GM18499 (cell line): Measurements from ENCODE around the gene DDX27.

ENCODE experiments used
- ATAC-seq: cut with Tn5 transposase; IDR thresholded peaks from one replicate; pipeline ENCODE4 v1.9.1; 2021; ENCODE audit warnings: moderate number of reproducible peaks; ENCODE audit not compliant: insufficient read depth, unreplicated experiment

The DDX27 gene

DNA sequence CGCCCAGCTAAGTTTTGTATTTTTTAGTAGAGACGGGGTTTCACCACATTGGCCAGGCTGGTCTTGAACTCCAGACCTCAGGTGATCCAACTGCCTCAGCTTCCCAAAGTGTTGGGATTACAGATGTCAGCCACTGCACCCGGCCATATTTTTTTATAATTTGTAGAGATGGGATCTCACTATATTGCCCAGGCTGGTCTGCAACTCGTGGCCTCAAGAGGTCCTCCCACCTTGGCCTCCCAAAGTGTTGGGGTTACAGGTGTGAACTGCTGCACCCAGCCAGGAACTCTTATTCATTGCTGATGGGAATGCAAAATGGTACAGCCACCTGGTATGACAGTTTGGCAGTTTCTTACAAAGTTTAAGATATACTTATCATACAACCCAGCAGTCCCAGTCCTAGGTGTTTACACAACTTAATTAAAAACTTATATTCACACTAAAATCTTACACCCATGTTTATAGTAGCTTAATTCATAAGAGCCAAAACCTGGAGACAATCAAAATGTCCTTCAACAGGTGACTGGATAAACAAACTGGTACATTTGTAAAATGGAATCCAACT, 19.4 kb upstream of the DDX27 start:
- no peak for ATAC-seq

DNA sequence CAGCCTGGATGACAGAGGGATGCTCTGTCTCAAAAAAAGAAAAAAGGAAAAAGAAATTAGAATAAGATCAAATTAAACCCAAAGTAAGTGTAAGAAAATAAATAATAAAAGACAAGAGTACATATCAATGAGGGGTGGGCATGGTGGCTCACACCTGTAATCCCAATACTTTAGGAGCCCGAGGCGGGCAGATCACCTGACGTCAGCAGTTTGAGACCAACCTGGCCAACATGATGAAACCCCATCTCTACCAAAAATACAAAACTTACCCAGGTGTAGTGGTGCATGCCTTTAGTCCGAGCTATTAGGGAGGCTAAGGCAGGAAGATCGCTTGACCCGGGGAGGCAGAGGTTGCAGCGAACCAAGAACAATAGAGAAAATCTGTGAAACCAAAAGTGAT, 16.2 kb upstream of the DDX27 start:
- ATAC-seq, result no peak

DNA sequence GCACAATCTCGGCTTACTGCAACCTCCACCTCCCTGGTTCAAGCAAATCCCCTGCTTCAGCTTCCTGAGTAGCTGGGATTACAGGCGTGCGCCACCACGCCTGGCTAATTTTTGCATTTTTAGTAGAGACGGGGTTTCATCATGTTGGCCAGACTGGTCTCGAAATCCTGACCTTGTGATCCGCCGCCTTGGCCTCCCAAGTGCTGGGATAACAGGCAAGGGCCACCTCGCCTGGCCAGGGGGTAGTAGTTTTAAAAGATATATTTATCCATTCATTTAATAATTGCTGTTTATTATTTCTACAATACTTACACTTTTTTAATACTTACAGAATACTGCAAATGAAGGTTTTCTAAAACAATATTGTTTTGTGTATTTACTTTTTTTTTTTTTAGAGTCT, 15.5 kb upstream of the DDX27 start:
- no peak for ATAC-seq

DNA sequence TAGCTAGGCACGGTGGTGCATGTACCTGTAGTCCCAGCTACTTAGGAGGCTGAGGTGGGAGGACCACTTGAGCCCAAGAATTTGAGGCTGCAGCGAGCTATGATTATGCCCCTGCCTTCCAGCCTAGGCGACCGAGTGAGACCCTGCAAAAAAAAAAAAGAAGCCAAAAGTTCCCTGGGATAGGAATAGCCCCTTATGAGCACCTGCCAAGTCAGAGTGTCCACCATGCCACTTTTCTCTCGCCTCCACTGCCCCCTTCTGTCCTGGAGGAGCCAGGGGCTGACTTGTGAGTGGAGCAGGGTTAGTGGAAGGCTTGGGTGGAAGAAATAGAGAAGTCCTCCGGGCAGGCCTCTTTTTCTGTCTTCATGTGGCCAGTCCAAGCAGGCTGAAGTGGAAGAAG, 12.1 kb upstream of the DDX27 start:
- no peak for ATAC-seq

DNA sequence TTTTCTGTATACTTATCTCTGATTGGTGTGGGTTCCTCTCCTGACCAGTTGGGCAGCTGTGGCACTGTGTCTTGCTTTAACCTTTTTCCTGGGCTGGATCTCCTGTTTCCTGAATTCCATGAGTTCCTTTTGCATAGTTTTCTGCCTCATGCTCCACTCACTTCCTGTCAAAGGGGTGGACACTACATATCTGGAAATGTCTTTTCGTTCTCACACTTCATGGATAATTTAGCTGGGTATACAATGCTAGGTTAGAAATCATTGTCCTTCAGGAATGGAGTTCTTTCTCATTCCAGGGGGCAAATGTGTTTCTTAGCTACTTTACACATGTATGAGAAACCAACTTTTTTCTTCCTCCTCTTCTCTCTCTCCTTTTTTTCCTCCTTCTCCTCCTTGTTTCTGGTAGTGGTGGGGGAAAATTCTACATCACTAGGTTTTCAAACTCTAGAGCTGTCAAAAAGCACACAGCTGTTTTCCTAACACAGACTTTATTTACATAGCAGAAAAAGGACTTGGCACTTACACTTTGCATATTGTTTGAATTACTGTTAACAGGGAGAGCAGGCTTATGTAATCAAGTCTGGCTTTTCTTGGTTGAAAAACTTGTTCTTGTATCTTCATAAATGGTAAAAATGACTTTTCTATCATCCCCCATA, 9.0 kb upstream of the DDX27 start:
- ATAC-seq, result no peak

DNA sequence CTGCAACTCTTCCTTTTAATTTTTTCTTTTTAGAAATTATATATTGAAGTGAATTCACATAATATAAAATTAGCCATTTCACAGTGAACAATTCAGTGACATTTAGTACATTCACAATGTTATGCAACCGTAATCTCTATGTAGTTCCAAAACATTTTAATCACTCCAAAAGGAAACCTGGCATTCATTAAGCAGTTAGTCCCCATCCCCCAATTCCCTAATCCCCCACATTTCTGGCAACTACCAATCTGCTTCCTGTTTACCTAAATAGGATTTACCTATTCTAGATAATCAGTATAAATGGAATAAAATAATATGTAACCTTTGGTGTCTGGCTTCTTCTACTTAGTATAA, 8.5 kb upstream of the DDX27 start:
- ATAC-seq, result no peak

DNA sequence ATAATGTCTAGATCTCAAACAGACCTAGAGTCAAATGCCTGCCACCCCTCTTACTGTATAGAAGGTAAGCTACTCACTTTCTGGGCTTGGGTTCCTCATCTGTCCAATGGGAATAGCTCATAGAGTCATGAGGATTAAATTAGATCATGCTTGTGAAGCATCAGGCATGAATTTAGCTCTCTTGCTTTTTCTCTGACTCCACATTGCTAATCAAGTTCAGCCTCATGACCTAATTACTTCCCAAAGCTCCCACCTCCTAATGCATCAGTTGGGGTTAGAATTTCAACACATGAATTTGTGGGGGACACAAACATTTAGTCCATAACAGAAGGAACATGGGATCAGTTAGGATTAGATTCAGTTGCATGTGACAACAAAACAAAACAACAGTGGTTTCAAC, 4.6 kb upstream of the DDX27 start:
- no peak for ATAC-seq

DNA sequence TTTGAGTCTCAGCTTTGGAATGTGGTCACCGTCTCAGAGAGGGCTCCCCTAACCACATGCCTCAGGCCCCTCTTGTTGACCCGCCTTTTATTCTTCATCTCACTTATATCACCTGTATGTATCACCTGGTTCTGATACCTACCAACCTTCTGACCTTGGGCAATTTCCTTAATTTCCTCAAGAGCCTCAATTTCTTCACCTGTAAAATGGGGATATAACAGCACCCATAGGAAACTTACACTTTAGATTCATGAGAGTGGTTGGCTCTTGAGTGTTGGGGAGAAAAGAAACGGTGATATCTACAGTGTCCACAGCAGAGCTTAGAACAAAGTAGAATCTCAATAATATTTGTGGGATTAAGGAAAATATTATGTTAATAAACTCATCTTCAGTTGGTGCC, 4.0 kb upstream of the DDX27 start:
- no peak for ATAC-seq

DNA sequence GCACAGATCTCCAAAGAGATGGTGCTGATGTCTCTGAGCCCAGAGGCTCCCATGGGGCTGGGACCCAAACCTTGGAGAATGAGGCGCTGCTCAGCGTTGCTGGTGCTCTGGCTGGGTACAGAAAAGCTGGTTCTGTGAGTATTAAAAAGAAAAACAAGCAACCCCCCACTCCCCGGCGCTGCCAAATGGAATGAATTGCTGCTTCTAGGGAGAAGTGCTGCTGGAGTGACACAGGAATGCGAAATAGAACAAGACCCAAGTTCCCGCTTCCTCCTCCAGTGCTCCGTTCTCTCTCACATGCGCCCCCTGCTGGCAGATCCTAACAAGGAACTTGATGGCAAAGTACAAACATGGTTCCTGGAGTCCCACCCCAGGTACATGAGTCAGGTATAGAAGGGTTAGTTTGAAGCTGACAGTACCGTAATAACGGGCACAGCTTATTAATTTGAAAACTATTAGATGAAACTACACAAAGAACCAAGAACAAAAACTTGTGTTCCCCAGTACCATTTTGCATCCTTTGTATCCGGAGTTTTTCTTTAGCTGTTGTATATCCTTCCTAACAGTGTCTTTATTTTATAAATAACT, 2.1 kb upstream of the DDX27 start:
- no peak for ATAC-seq

DNA sequence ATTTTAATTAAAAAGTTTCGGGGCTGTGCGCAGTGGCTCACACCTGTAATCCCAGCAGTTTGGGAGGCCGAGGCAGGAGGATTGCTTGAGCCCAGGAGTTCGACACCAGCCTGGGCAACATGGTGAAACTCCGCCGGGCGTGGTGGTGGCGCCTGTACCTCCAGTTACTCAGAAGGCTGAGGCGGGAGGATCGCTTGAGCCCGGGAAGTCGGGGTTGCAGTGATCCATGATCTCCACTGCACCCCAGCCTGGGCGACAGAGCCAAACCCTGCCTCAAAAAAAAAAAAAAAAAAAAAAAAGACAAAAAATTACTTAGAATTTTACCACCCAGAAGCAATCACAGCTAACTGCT, 501 bp upstream of the DDX27 start:
- ATAC-seq, result peak; percentile 3

DNA sequence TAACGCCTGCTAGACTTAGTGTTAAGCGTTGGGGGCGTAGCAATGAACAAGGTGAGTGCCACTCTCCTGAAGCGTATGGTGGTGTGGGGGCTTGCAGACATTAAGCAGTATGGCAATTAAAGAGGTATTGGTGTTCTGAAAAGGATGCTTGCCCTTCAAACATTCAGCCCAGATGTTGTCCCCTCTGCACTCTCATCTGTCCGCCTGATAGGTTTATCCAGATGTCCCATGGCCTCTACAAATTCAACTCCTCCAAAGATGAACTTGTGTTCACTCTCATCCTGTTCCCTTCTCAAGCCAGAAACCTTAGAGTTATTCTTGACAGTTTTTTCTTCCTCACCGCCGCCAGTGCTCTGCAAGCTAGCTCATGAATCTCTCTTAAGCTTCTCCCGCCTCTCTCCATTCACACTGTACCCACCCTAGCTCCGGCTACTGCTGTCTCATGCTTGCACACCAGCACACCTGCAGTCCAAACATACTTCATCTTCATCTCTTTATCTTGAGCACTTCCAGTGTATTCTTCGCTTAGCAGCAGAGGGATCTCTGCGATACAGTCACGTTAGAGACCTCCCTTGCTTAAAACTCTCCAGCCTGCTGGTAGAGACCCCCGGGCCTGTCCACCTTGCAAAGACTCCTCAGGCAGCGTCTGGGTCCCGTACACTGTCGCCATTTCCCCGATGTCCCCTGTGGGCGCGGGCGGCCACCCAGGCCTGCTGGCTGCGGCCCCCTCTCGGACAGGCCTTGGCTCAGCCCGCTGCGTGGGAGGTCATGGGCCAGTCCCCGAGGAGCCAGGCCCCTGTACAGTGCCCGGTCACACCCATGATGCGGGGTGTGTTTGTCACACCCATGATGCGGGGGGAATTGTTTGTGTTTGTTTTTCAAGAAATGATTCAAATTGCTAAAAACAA, 962 bp downstream of the DDX27 start:
- no peak for ATAC-seq

DNA sequence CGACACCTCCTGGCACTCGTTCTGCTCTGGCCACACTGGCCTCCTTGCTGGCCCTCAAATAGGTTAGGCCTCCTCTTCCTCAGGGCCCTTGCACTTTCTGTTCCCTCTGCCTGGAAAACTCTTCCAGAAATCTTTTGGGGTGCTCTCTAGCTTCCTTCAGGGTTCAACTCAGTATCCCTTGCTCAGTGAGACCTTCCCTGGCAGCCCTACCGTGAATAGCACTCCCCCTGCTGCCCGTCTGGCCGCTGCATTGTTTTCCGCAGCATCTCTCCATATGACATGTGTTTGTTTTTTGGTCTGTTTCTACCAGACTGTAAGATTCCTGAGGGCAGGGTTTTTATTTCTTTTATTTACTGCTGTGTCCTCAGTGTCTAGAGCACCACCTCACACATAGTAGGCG, 6.7 kb downstream of the DDX27 start:
- no peak for ATAC-seq

DNA sequence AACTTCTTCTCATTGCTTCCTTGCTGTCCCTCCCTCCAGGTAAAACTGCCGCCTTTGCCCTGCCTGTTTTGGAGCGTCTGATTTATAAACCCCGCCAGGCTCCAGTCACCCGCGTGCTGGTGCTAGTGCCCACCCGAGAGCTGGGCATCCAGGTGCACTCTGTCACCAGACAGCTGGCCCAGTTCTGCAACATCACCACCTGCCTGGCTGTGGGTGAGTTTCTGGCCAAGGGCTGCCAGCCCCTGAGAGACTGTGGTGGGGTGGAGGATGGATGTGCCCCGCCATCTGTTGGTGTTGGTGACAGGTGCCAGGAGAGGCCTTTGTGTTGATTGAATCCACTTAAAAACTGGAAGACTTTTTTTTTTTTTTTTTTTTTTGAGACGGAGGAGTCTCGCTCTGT, 9.5 kb downstream of the DDX27 start:
- no peak for ATAC-seq

DNA sequence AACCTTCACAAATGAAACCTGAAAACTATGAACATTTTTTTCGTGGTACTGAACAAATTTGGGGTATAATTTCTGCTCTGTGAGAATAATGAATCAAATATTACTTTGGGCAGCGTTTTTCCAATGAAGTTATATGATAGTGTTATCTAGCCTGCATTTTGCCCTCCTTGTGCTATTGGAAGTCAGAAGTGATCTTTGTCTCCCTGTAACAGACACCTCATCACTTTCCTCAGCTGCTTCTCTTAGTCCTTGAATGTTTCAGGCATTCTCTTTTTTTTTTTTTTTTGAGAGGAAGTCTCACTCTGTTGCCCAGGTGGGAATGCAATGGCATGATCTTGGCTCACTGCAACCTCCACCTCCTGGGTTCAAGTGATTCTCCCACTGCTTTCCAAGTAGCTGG, 10.2 kb downstream of the DDX27 start:
- ATAC-seq, result no peak

DNA sequence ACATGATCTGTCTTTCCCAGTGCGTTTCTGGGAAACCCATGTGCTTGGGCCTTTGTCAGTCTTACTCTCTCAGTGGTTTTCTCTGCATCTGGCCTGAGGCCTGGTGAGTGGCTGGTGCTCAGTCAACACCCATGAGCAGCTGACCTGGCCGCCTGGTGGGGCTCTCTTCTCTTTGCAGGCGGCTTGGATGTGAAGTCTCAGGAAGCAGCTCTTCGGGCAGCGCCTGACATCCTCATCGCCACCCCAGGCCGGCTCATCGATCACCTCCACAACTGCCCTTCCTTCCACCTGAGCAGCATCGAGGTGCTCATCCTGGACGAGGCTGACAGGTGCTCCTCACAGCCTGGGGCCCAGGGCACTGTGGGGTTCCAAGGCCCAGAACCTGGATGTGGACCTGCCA, 10.8 kb downstream of the DDX27 start:
- ATAC-seq, result no peak

DNA sequence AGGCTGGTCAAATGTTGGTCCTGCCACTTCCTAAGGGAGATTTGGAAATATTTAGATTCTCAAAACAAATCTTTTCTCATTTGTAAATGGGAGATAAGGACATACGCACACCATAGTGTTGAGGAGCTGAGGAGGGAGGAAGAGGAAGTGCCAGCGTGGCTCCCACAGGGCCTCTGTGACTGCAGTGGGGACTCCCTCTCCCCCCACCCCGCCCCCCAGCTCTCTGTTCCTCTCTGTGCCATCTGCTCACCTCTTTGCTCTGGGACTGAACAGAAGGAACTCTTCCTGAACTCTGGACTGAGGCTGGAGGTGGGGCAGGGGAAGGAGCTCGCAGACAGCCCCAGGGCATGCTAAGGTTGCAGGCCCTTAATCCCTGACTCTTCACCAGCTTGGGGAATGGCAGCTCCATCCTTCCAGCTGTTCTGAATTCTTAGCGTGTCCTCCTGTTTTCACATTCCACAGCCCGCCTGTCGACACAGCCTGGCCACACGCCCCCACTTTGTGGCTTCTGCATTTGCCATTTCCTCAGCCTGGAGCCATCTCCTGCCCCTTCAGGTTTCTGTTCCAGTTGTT, 11.4 kb downstream of the DDX27 start:
- no peak for ATAC-seq

DNA sequence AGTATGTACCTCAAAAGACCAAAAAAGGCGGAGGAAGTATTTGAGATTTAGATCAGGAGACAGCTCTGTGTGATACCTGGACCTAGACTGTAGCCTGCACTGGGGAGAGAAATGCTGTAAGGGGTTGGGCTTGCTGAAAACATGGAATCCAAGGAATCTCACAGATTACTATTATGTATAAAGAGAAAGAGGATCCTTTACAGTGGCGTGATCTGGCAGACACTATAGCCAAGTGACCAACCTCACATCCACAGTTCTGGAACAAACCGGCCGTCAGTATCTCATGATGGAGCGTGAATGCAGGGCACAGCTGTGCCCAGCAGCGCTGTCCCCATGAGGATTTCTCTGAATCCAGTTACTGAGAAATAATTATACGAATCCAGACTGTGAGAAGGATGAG, 12.3 kb downstream of the DDX27 start:
- ATAC-seq, result no peak

DNA sequence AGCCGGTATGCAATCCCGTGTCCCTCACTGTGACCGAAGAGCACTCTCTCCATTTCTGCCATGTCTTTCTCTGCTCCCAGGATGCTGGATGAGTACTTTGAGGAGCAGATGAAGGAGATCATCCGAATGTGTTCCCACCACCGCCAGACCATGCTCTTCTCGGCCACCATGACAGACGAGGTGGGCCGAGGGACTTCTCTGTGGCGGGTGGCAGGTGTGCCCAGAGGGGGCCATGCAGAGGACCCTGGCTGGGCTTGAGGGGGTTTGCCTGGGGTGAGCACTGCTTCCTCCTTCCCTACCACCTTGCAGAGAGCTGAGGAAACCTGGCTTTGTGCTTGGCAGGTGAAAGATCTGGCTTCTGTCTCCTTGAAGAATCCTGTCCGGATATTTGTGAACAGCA, 14.0 kb downstream of the DDX27 start:
- ATAC-seq, result no peak

DNA sequence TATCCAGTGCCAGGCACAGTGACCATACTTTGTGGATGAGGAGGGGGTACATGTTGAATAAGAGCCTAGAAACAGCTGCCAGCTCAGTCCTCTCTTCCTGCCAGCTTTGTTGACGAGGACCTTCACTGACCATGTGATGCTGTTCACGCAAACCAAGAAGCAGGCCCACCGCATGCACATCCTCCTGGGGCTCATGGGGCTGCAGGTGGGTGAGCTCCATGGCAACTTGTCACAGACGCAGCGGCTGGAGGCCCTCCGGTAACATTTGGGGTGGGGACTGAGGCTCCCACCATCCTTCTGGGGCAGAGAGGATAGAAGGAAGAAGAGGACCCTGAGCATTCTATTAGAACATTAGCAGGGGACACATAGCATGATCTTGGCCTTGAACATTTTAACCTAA, 15.6 kb downstream of the DDX27 start:
- ATAC-seq, result no peak

DNA sequence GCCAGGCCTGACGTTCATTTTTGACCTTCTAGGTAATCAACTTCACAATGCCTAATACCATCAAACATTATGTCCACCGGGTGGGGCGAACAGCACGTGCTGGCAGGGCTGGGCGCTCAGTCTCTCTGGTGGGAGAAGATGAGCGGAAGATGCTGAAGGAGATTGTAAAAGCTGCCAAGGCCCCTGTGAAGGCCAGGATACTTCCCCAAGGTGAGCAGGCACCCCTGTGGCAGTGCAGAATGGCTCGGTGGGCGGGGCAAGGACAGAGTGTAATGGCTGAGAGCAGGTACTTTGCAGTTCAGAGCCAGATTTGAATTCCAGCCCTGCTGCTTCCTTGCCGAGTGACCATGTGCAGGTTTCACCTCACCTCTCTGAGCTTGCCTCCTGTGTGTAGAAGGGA, 17.1 kb downstream of the DDX27 start:
- ATAC-seq, result no peak

DNA sequence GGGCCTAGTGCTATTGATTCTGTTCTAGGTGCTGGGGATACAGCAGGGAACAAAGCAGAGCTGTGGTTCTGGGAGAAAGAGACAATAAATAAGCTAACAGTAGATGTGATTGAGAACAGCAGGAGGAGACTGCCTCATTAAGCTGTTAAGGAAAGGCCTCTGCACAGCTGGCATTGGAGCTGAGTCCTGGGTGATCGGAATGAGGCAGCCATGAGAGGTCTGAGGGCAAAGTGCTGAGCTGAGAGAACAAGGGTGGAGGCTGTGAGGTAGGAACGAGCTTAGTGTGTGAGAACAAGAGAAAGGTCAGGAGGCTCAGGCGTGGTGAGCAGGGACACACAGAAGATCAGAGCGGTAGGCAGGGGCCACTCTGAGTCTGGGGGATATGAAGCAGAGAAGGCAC, 18.3 kb downstream of the DDX27 start:
- no peak for ATAC-seq
